ENCODE data around the gene ULK2. TPM values are rescaled to one million over a fixed set of nuclear protein-coding genes. Genes with fewer than 3 reads are reported as not detected.

The ULK2 gene
- total RNA-seq, 3 donors from 2014 or later = 22.1 to 25.6 (median 23.0) TPM

DNA sequence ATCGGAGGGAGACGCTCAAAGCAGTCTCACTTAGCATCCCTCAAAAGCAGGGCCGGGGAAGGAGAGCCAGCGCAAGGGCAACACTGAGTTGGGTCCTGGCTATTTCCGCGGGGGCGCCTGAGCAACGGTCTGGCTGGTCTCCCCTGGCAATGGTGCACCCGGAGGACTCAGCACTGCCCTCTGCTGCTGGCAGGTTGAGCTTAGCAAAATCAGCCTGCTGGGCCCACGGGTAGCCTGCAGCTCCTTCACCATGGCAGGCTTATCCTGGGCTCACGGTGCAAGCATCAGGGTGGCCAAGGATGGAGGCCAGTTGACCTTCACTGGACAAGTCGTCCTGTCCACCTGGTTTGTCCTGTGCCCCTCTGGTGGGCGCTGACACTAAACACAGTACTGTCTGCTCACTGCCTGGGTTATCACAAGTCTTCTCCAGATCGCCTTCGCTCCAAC is 105.2 kb downstream of the ULK2 start:
- H3K4me1 ChIP-seq = no peaks in the 10 kb centered on the region
- intact Hi-C loops (cut with DNase I; ENCODE audit: low total_unique reads) = loop anchor here (2.0 kb wide), 1 partner anchor 248 kb away; no protein-coding TSS in a partner anchor
- no peak overlapping the region for H3K27ac ChIP-seq
- TF ChIP-seq POLR2AphosphoS5 (IDR thresholded peaks at IDR 0.05) = no peak
- TF ChIP-seq, protein P1, sequence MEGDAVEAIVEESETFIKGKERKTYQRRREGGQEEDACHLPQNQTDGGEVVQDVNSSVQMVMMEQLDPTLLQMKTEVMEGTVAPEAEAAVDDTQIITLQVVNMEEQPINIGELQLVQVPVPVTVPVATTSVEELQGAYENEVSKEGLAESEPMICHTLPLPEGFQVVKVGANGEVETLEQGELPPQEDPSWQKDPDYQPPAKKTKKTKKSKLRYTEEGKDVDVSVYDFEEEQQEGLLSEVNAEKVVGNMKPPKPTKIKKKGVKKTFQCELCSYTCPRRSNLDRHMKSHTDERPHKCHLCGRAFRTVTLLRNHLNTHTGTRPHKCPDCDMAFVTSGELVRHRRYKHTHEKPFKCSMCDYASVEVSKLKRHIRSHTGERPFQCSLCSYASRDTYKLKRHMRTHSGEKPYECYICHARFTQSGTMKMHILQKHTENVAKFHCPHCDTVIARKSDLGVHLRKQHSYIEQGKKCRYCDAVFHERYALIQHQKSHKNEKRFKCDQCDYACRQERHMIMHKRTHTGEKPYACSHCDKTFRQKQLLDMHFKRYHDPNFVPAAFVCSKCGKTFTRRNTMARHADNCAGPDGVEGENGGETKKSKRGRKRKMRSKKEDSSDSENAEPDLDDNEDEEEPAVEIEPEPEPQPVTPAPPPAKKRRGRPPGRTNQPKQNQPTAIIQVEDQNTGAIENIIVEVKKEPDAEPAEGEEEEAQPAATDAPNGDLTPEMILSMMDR (IDR thresholded peaks at IDR 0.05) = peak; percentile 27 to 71 (median 54)
- peak in 1 of 2 donors; percentile 50 for DNase-seq (ENCODE audit: low spot score in 2 of 2)
- H3K9me3 ChIP-seq = no peaks in the 10 kb centered on the region
- no peak overlapping the region for H3K4me3 ChIP-seq
- H3K36me3 ChIP-seq = no peaks in the 10 kb centered on the region
- H3K27me3 ChIP-seq = no peaks in the 10 kb centered on the region

GRCh38 chr17:19760746-19761145 is 107.0 kb downstream of the ULK2 start:
- Histone ChIP-seq H3K4me1 (no peaks in the 10 kb centered on the region), H3K4me3 (no peak overlapping the region), H3K27me3 (no peaks in the 10 kb centered on the region), H3K27ac (no peak overlapping the region), H3K9me3 (no peaks in the 10 kb centered on the region), H3K36me3 (no peaks in the 10 kb centered on the region)
- peak in 1 of 2 donors; percentile 12 for DNase-seq (ENCODE audit: low spot score in 2 of 2)
- TF ChIP-seq POLR2A (IDR thresholded peaks at IDR 0.05) = no peak
- TF ChIP-seq, protein P1 (IDR thresholded peaks at IDR 0.05) = no peak
- no peak for TF ChIP-seq POLR2AphosphoS5 (IDR thresholded peaks at IDR 0.05)
- intact Hi-C loops (cut with DNase I; ENCODE audit: low total_unique reads) = no loop called here

DNA sequence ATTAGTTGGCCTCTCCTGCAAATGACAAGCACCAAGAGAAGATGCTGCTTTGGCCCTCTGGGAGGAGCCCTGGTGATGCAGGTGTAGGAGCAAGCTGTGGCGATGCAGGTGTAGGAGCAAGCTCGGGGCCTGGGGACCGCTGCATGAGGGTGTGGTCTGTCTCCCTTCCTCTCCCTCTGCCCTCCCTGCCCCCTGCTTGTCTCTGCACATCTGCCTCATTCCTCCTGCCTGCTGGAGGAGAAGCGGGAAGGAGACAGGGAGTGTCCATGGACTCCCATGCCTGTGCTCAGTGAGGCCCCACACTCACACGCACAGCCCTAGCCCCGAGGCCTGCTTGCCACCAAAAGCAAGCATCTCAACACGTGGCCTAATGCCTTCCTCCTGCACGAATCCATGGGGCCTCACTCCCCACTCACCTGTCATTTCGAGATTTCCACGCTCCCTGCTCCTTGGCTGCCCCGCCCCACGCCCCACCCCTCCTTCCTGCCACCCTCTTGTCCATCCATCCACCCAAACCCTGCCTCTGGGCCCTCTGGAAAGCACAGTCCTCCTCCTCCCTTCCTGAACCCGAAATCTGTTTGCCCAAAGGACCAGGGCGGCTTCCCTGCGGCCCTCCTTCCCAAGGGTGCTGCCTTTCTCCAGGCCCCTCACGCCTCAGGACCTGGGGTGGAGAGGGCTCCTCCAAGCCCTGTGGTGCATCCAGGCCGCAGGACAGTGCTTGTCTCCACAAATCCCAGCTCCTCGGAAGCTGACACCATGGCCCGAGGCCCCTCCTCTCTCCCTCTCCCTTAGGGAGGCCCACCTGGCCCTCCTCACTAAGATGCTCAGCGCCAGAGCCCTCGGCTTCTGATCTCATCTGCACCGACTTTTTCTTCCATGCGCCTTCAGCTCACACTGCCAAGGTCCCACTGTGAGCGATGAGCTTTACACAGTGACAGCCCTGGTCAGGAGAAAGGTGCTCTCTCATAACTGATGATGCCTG is 107.9 kb downstream of the ULK2 start:
- no peaks in the 10 kb centered on the region for H3K9me3 ChIP-seq
- H3K36me3 ChIP-seq = no peaks in the 10 kb centered on the region
- H3K4me1 ChIP-seq = no peaks in the 10 kb centered on the region
- no peaks in the 10 kb centered on the region for H3K27me3 ChIP-seq
- DNase-seq (ENCODE audit: low spot score in 2 of 2) = peak in 1 of 2 donors; percentile 46
- TF ChIP-seq POLR2A (IDR thresholded peaks at IDR 0.05) = no peak
- no peak for TF ChIP-seq POLR2AphosphoS5 (IDR thresholded peaks at IDR 0.05)
- TF ChIP-seq, protein P1 (IDR thresholded peaks at IDR 0.05) = no peak
- no peak overlapping the region for H3K4me3 ChIP-seq
- no peak overlapping the region for H3K27ac ChIP-seq
- intact Hi-C loops (cut with DNase I; ENCODE audit: low total_unique reads) = no loop called here

GRCh38 chr17:19757536-19758180 is 110.1 kb downstream of the ULK2 start:
- intact Hi-C loops (cut with DNase I; ENCODE audit: low total_unique reads) = no loop called here
- DNase-seq (ENCODE audit: low spot score in 2 of 2) = no peak
- H3K27ac ChIP-seq = no peak overlapping the region
- H3K27me3 ChIP-seq = no peaks in the 10 kb centered on the region
- H3K9me3 ChIP-seq = no peaks in the 10 kb centered on the region
- no peak overlapping the region for H3K4me3 ChIP-seq
- TF ChIP-seq, protein P1 (IDR thresholded peaks at IDR 0.05) = no peak
- TF ChIP-seq POLR2A (IDR thresholded peaks at IDR 0.05) (no peak), POLR2AphosphoS5 (IDR thresholded peaks at IDR 0.05) (no peak)
- no peaks in the 10 kb centered on the region for H3K4me1 ChIP-seq
- no peaks in the 10 kb centered on the region for H3K36me3 ChIP-seq

DNA sequence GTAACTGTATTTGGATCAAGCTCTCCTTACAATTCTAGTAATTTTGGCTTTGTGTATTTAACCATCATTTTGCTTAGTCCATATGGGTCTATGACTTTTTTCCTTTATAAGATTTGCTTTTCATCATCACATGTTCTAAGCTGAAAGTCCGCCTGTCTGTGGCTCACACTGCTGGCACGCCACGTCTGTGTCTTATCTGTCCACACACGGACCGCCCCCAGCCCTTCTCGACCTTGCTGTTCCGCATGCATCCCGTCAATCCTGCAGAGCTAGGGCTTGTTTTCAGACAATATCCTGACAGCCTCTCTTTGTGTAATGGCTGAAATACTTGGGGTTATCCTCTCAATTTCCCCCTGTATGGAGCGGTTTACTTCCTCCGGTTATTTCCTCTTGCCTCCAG is 111.2 kb downstream of the ULK2 start:
- DNase-seq (ENCODE audit: low spot score in 2 of 2) = no peak
- H3K4me1 ChIP-seq = no peaks in the 10 kb centered on the region
- intact Hi-C loops (cut with DNase I; ENCODE audit: low total_unique reads) = no loop called here
- H3K4me3 ChIP-seq = no peak overlapping the region
- no peak for TF ChIP-seq POLR2AphosphoS5 (IDR thresholded peaks at IDR 0.05)
- H3K36me3 ChIP-seq = no peaks in the 10 kb centered on the region
- no peak overlapping the region for H3K27ac ChIP-seq
- no peaks in the 10 kb centered on the region for H3K27me3 ChIP-seq
- H3K9me3 ChIP-seq = no peaks in the 10 kb centered on the region

Measured in breast epithelium (tissue), 4 donors.